Measurements from ENCODE around the gene B4GALNT1.

The B4GALNT1 gene

DNA sequence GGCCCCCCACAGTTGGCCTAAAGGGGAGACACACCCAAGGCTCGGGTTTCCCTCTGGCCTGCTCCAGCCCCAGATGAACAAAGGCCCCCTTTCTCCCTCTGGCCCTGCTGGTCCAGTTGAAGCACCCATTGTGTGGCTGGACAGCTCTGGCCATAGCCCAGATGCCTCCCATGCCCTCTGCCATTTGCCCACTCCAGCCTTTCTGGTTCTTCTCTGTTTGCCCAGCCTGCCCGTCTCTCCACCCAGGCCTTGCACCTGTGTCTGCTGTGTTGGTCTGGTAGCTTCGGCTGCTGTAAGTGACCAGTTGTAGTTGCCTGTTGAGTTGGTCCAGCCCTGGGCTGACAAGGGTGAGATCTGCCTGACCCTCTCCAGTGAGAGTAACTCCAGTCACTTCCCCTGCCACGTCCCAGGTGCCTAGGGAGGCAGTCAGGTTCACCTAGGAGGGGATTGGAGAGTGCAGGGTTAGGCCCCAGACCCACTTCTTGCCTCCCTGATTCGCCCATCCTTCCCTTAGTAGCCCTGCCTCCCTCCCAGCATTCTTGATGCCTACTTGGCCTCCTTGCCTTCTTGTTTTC is 3.0 kb downstream of the B4GALNT1 start:
- no peak for TF ChIP-seq CTCF (conservative IDR thresholded peaks at IDR 0.05)
- H3K27ac ChIP-seq, result no peak overlapping the region

DNA sequence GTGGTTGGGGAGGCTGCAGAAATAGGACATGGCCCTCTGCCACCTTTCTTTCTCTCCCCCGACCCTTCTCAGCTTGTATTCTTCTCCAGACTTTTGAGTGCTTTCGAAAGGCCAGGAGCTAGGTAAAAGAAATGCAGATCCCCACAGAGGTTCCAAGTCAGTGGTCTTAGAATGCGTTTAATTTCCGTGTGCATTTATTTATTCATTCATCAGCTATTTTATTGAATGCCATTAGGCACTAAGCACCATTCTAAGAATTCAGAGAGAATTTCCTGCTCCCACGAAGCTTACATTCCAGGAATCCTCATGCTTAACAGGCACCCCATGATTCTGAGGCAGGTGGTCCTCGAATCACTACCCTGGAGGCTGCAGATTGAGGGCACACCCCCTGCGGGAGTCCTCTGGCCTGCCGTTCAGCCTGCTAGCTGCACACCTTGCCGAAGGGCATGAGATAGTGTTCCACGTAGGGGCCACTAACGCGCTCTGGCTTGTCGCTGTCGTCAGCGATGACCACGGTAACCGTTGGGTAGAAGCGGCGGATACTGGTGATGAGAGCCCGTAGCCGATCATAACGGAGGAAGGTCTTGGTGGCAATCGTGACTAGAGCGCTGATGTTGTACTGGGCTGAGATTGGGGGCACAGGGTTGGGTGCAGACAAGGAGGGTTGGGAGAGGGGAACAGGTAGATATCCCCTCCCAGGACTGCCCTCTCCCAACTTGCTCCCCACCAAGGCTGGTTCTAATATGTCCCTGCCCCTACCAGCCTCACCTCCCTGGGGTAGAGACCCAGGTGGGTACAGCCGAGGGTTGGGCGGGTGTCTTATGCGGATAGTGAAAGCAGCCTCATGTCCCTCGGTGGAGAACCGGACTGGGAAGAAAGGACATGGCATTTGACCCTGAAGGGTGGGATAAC is 4.5 kb downstream of the B4GALNT1 start:
- no peak overlapping the region for H3K27ac ChIP-seq
- TF ChIP-seq CTCF (conservative IDR thresholded peaks at IDR 0.05), result no peak

- no peak overlapping the region for H3K27ac ChIP-seq
- TF ChIP-seq CTCF (conservative IDR thresholded peaks at IDR 0.05), result no peak
Measured at GRCh38 chr12:57627501-57628279, 5.3 kb downstream of the B4GALNT1 start.

DNA sequence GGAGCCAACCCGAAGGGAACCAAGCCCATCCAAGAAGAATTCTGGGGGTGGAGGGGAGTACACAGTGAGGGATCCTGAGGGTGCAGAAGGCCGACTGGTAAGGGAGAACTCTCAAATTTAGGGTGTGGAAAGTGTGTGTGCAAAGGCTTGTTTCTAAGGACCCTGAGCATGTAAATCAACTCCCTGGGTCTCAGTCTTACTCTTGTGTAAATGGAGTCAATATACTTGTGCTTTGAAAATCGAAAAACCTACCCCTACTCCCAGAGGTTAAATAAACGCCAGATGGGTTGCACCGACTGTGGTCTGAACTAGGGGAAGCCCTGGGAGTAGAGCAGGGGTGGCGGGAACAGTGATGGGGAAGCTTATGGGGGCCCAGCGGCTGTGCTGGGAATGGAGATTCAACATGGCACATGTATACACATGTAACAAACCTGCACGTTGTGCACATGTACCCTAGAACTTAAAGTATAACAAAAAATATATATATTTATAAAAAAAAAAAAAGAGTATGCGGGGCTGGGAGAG is 6.0 kb downstream of the B4GALNT1 start:
- TF ChIP-seq CTCF (conservative IDR thresholded peaks at IDR 0.05), result no peak
- no peak overlapping the region for H3K27ac ChIP-seq

- TF ChIP-seq CTCF (conservative IDR thresholded peaks at IDR 0.05), result no peak
- no peak overlapping the region for H3K27ac ChIP-seq
Measured at GRCh38 chr12:57626111-57626920, 6.7 kb downstream of the B4GALNT1 start.

DNA sequence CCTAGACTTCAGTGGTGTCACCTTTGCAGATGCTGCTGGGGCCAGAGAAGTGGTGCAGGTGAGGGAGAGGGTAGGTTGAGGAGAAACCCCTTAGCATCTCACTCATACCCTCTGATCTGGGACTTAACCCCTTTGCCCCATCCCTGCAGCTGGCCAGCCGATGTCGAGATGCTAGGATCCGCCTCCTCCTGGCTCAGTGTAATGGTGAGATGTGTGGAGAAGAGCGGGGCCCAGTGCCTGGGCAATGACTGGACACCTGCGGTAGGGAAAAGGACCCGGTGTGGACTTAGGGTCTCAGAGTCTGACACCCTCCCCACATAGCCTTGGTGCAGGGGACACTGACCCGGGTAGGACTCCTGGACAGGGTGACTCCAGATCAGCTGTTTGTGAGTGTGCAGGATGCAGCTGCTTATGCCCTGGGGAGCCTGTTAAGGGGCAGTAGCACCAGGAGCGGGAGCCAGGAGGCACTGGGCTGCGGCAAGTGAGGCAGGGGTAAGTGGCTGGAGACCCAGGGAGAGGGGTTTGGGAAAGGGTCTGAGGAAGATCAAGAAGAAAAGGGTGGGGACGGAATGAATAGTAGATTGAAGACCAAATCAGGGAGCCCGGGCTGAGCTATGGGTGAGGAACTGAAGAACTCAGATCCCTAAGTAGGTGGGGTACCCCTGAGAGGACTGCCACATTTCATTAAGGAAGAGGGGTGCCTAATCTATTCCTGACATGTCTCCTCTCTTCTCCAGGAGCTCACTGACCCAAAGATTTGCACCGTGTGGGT is 7.6 kb downstream of the B4GALNT1 start:
- no peak for TF ChIP-seq CTCF (conservative IDR thresholded peaks at IDR 0.05)

More for the DNA sequence above, 7.6 kb downstream of the B4GALNT1 start:
- no peak overlapping the region for H3K27ac ChIP-seq

Data from VCaP (cell line).